ENCODE measurements around the gene PRKG2. TPM values are rescaled to one million over a fixed set of nuclear protein-coding genes. Genes with fewer than 3 reads are reported as not detected.

The PRKG2 gene
- total RNA-seq, 1 experiment from 2014 or later = 1.9 TPM

DNA sequence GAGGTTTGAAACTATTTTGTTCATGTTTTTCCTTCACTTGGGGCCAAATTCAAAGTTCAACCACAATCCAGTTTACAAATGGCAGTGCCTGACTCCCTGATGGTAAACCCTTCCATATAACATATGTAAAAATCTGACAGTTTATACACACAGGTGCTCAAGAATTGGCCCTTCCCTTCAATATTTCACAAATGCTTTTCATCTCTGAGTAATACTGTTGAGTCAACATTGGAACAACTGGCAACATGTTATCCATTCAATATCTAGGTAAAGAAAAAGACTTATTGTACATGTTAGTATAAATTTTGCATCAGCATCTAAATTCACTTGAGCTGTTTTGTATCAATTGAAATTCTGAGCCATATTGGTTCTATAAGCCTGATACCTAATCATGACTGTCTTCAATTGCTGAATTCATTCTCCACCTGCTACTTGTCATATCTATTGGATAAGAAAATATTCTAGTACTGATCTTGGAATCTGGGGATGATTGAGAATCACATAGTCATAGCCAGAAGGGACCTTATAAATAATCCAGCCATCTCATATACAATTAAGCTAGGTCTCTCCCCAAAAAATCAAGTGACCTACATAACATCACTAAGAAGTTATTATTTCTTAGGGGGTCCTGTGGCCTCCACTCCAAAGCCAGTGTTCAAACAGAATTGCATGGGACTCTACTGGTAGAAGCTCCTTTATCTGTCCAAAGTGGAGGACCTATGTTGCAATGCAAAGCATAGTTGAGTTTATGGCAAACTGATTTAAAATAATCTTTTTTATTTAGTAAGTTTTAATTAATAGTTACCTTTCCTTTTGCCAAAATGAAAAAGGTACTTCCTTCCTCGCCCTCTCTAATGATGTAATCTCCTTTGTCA is 61.9 kb downstream of the PRKG2 start:
- WGBS (ENCODE audit: extremely low coverage, insufficient read length, low lambda C conversion rate) = no CpG with 5 or more reads among the region's 1 CpG
- no peak overlapping the region for H3K18ac ChIP-seq (ENCODE audit: insufficient read length, low read depth, low read length)
- H3K4ac ChIP-seq (ENCODE audit: low read depth, low read length) = no peak overlapping the region
- no peak overlapping the region for H2BK12ac ChIP-seq (ENCODE audit: insufficient read length, low read depth, low read length)
- H3K4me1 ChIP-seq (ENCODE audit: insufficient read depth, low read length) = no peaks in the 10 kb centered on the region
- H3K27ac ChIP-seq (ENCODE audit: insufficient read length, low read depth, low read length) = no peak overlapping the region
- peak overlapping the region; percentile 61 for H2BK120ac ChIP-seq (ENCODE audit: low read depth, low read length, poor library complexity, severe bottlenecking)
- no peak overlapping the region for H3K56ac ChIP-seq (ENCODE audit: insufficient read length, low read depth, low read length)
- no peak overlapping the region for H3K9ac ChIP-seq (ENCODE audit: extremely low read depth, insufficient read length, low read length)
- TF ChIP-seq, protein P1, sequence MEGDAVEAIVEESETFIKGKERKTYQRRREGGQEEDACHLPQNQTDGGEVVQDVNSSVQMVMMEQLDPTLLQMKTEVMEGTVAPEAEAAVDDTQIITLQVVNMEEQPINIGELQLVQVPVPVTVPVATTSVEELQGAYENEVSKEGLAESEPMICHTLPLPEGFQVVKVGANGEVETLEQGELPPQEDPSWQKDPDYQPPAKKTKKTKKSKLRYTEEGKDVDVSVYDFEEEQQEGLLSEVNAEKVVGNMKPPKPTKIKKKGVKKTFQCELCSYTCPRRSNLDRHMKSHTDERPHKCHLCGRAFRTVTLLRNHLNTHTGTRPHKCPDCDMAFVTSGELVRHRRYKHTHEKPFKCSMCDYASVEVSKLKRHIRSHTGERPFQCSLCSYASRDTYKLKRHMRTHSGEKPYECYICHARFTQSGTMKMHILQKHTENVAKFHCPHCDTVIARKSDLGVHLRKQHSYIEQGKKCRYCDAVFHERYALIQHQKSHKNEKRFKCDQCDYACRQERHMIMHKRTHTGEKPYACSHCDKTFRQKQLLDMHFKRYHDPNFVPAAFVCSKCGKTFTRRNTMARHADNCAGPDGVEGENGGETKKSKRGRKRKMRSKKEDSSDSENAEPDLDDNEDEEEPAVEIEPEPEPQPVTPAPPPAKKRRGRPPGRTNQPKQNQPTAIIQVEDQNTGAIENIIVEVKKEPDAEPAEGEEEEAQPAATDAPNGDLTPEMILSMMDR (conservative IDR thresholded peaks at IDR 0.05) = no peak
- Mint-ChIP-seq H3K4me1 (peaks cover 5 to 10% of the 10 kb centered on the region in 2 experiments), H3K9me3 (peaks cover 11 to 16% of the 10 kb centered on the region in 2 experiments; a peak in 4 of 5 replicates), H3K4me3 (peak overlapping the region; percentile 80 to 81), H3K27ac (peak overlapping the region in 1 of 3 experiments; percentile 97; a peak in 3 of 7 replicates), H3K27me3 (ENCODE audit: low read depth) (no peaks in the 10 kb centered on the region; the same call in 1 of the 2 replicates), H3K36me3 (ENCODE audit: insufficient read depth in 1 of 3, low read depth in 3 of 3) (peaks cover 2 to 14% (median 7%) of the 10 kb centered on the region in 3 experiments; a peak in 5 of 7 replicates)
- DNase-seq = no peak
- H4K91ac ChIP-seq (ENCODE audit: insufficient read length, low read depth, low read length) = no peak overlapping the region
- H2AK5ac ChIP-seq (ENCODE audit: insufficient read length, low read length) = no peak overlapping the region
- H3K4me2 ChIP-seq (ENCODE audit: insufficient read depth, insufficient read length, low read length) = peak overlapping the region; percentile 37
- H3K14ac ChIP-seq (ENCODE audit: insufficient read depth, low read length) = no peak overlapping the region
- no peak overlapping the region for H3K23ac ChIP-seq (ENCODE audit: insufficient read length, low read depth, low read length)
- H4K8ac ChIP-seq (replicated peaks; ENCODE audit: insufficient read length, low read depth, low read length) = no peak overlapping the region
- peak overlapping the region; percentile 56 for H2AFZ ChIP-seq (ENCODE audit: low read length)
- H2BK15ac ChIP-seq (ENCODE audit: low read depth, low read length) = no peak overlapping the region
- H3K79me2 ChIP-seq (ENCODE audit: insufficient read depth, low read length) = no peaks in the 10 kb centered on the region
- no peaks in the 10 kb centered on the region for H4K20me1 ChIP-seq (ENCODE audit: control insufficient read depth, insufficient read depth, insufficient read length)
- no peaks in the 10 kb centered on the region for H3K27me3 ChIP-seq (ENCODE audit: insufficient read depth, low read length)
- no peaks in the 10 kb centered on the region for H3K79me1 ChIP-seq (ENCODE audit: insufficient read depth, low read depth, low read length, poor library complexity, severe bottlenecking)
- H3K9me3 ChIP-seq (ENCODE audit: control insufficient read depth, low read depth, low read length) = no peaks in the 10 kb centered on the region
- H2BK20ac ChIP-seq (ENCODE audit: low read depth, low read length, poor library complexity, severe bottlenecking) = peak overlapping the region; percentile 75
- H3K23me2 ChIP-seq (ENCODE audit: insufficient read length, low read depth, low read length, poor library complexity, severe bottlenecking) = no peaks in the 10 kb centered on the region
- no peak overlapping the region for H2BK5ac ChIP-seq (ENCODE audit: insufficient read length, low read length)
- H3T11ph ChIP-seq (ENCODE audit: low read length) = peak overlapping the region; percentile 76
- no peak overlapping the region for H4K5ac ChIP-seq (ENCODE audit: insufficient read length, low read depth, low read length)

All from H9 (cell line).